GM19395 (cell line): ENCODE measurements around the gene MYH13.
"Not testable (repeated sequence)": the region's sequence is repeated elsewhere in the genome, so short reads cannot be mapped to it uniquely, and the experiment has no call there.

Experiments used
- ATAC-seq: cut with Tn5 transposase; IDR thresholded peaks from one replicate; pipeline ENCODE4 v1.9.1; 2021; ENCODE audit warnings: mild to moderate bottlenecking, moderate library complexity; ENCODE audit not compliant: unreplicated experiment

MYH13 gene

DNA sequence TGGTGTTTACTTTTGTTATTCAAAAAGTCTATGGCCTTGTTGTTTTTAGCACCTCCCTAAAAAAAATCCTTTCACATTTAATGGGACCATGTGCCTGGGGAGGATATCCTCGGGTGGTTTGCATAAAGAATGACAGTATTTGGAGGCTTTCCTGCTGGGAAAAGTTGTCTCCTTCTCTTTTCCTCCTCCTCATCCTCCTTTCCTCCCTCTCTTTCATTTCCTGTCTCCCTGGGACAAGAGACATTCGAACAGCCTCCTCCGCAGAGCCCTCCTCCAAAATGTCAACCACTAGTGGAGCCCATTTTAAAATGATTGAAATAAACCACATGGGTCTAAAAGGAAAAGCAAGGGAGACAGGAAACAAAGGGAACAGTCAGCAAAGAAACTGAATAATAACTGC, 67.4 kb downstream of the MYH13 start:
- no peak for ATAC-seq

DNA sequence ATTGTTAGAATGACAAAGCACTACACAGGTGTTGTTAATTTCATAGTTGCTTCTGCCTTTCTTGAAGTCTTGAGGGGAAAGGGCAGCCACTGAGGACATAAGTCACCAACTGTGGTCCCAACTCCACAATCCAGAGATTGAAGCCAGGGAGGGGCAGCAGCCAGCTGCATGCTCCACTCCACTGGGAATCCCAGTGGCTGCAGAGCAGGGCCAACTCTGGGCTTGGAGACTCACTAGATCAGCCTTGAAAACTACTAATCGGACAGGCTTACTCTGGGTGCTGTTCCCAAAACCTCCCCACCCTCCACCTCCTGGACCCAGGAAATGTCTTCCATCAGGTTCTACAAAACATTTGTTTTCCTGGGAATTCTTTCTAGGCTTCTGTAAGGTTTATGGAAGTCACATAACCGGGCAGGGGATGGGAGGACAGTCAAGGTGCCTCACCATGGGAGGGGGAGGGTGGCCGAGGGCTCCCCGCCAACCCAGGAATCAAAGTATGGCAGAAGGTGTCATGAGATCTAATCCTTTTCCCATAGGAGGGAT, 68.0 kb downstream of the MYH13 start:
- ATAC-seq = no peak

DNA sequence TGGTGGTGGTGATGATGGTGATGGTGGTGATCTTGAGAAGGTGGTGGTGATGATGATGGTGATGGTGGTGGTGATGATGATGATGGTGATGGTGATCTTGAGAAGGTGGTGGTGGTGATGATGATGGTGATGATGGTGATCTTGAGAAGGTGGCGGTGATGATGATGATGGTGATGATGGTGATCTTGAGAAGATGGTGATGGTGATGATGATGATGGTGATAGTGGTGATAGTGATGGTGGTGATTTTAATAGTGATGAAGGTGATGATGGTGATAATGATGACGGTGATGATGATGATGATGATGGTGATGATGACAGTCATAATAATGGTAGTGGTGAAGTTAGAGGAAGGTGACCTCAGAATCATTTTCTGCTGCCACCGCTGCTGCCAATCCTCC, 75.1 kb downstream of the MYH13 start:
- ATAC-seq = no peak

DNA sequence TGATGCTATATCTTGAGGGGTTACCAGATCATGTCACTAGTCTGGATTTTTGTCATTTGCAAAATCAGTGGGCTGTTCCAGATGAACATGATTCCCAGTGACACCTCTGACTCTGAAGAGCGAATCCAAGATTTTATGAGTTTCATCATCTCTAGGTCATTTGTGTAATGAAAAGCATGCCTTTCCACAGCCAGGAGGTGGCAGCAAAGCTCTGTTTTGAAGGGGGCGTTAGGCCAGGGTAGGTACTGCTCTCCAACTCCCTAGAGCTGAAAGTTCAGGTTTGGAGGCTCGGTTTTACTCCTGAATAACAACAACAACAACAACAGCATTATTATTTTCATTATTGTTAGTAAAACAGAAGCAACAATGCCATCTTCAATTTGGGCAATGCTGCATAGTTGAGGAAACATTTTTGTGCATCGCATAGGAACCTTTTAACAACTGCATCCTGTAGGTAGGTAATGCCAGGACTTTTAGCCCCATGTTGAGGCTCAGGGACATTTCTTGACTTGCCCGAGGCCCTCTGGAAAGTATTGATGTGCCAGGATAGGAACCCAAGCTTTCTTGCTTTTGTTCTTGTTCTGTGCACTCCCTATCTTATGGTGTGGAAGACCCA, 77.0 kb downstream of the MYH13 start:
- no peak for ATAC-seq

DNA sequence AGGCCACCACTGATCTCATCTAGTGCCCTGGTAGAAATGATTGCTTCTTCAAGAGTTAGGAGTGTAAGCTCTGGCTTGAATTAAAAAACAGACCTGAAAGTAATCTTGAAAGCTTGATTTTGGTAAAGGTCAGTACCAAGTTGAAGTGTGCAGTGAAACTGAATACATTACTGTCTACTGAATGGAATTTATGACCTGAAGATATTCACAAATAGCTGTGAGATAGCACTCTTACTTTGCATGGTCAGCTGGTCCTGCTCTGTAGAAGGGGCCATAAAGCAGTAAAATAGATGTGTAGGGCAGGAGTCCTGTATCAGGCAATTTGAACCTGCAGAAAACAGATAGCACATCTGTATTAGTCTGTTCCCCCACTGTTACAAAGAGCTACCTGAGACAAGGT, 78.6 kb downstream of the MYH13 start:
- ATAC-seq = no peak

DNA sequence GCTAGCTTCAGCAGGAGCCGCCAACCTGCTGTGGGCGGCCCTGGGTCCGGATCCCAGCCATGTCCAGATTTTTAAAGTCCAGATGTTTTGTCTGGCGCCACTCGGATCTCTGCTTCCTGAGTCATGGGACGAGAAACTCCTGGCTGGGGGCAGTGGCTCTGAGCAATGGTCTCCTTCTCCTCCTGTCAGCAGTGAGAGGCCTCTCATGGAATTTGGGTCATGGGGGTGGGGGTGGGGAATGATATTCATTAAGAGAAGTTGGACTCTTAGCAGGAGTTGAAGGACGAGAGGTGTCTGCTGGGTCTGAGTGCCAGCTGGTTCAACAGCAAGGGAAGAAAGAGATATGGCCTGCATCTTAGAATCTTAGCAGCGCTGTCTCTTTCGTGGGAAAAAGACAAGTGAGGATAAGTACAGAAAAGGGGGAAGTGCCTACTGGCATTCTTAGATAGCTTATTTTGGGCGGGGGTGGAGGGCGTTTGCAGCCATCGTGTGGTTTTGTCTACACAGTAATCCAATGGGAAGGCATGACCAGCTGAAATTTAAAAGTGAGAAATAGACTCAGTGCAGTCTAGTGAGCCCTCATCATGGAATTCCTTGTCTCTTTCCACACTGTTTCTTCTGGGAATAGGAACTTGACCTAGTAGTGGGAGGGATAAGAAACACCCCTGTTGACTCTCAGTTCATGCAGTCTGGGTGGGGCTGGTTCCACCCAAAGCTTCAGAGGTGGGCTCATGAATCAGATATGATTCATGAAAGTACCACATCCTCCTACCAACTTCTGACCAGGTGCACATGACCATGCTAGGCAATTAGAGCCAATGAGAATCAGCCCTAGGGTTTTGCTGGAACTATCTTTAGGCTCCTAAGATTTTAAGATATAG, 80.5 kb downstream of the MYH13 start:
- ATAC-seq = peak; percentile 73

DNA sequence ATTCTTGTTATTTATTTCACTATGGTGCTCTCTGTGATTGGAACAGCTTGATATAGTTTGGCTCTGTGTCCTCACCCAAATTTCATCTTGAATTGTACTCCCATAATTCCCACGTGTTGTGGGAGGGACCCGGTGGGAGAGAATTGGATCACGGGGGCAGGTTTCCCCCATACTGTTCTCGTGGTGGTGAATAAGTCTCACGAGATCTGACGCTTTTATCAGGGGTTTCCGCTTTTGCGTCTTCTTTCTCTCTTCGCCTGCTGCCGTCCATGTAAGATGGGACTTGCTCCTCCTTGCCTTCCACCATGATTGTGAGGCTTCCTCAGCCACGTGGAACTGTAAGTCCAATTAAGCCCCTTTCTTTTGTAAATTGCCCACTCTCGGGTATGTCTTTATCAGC, 81.2 kb downstream of the MYH13 start:
- ATAC-seq = not testable (repeated sequence)

DNA sequence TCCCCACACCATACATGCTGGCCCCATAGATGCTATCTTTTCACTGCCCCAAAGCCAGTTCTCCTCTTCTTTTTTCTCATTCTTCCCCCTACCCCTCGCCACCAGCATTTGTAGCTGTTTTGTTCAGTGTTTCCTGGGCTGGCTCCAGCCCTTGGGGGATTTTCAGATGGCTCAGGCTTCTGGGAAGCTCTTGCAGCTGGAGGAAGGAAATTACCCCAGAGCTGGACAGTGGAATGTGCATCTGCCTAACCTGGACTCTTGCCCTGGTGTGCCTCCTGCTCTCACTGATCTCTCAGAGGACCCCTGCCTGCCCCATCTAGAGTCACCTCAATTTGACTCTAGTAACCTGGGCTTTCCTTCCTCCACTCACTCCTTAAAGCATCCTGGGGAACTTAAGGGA, 82.8 kb downstream of the MYH13 start:
- no peak for ATAC-seq

DNA sequence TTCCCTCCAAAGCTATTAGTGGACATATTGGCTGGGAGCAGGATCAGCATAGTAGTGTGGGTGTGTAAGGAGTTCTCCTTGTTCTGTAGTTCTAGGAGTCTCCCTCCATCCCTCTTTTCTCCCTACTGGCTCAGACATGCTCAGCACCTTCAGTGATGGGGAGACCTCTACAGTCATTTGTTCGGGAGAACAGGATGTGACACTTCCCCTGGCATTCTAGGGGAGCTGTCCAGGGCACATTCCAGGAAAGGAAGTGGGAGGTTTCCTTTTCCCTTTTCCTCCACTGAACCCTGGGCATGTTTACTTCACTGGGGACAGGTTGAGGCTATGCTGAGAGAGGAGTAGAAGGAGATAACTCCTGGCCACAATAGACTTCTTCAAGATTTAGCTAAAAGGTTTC, 86.5 kb downstream of the MYH13 start:
- no peak for ATAC-seq

DNA sequence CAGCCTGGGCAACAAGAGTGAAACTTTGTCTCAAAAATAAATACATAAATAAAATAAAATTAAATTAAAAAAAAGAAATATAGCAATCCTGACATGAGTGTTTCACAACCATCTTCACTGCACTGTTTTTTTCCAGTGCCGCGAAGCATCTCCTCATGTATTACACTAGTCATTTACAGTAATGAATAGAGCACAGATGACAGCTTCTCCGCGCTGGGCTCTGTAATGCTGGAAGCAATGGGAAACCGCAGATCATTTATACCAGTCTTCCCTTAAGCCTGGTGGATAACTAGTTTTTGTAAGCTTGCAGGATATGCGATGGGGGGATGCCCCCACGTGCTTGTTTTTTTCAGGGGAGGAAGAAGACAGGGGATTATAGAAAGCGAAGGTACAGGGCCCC, 86.9 kb downstream of the MYH13 start:
- ATAC-seq = no peak

DNA sequence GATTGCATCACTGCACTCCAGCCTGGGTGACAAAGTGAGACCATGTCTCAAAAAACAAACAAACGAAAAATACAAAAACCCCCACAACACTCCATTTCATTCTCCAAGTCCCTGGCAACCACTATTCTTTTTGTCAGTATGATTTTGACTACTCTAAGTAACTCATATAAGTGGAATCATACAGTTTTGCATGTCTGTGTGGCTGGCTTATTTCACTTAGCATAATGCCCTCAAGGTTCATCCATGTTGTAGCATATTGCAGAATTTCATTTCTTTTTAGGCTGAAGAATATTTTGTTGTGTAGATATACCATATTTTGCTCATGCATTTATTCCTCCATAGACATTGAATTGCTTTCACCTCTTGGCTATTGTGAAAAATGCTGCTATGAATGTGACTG, 92.7 kb downstream of the MYH13 start:
- ATAC-seq = no peak

DNA sequence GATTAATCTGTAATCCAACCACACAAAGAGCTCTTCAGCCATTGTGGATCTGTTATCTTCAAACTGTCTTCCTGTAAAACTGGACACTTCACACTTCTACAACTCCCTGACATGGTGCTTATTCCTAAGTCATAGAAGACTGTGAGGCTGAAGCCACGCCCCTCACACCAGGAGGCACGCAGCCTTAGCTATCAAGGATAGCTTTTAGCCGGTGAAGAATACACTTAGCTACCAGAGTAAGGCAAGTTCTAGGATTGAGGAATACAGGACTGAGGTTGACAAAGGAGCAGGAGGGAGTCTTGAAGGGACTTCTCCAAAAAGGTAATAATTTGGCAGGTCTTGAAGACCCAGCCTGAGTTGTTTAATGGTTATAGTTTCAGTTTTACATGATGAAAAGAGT, 94.6 kb downstream of the MYH13 start:
- no peak for ATAC-seq

DNA sequence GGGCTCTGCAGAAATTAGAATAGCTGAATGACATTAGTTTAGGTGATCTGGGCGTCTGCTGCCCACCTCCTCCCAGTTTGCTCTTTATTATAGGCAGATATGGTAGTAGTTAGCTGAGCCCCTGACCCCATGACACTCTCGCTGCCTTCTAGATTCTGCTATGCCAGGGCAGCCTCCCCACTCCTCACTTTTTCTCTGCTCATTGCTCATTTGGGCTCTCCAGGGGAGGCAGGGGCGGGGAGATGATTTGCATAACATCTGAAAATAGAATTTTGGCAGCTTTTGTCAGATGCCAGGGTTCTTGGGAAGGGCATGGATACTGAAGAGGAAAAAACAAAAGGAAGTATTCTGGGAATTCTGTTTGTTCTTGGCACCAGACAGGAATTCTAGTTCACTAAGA, 96.4 kb downstream of the MYH13 start:
- no peak for ATAC-seq

DNA sequence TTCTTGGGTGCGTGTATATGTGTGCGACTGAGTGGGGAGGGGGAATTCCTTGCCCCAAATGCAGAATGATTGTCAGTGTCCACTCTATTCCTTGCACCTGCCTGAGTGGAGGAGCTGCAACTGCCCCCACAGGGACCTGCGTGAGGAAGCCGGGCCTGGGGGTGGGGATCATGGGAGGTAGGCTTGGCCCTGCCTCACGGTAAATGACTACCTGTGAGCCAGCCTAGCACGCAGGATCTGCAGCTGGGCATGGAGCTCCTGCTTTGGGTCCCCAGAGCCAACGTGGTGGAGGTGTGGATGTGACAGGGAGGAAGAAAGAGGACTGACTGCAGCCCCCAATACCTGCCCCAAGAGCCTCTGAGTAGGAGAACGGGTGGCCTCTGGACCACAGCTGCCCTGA, 97.4 kb downstream of the MYH13 start:
- ATAC-seq = no peak

DNA sequence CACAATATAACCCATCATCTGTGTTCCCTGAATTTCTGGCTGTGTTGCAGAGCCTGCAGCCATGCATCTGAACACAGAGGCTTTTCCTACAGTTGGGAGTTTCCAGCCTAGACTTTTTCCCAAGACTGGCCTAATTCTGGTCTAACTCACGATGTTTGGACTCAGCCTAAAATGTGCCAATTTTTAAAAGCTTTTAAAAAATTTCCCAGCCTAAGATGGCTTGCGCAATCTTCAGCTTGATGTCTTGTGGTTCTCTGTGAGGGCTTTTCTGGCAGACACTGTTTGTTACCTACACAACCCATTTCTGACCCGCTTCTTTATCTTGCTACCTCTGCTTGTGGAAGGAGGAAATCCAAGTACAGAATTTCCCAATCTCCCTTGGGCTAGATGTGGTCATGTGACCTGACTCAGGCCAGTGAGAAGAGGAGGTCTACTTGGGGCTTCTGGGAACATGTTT, 101.7 kb downstream of the MYH13 start:
- ATAC-seq = no peak

DNA sequence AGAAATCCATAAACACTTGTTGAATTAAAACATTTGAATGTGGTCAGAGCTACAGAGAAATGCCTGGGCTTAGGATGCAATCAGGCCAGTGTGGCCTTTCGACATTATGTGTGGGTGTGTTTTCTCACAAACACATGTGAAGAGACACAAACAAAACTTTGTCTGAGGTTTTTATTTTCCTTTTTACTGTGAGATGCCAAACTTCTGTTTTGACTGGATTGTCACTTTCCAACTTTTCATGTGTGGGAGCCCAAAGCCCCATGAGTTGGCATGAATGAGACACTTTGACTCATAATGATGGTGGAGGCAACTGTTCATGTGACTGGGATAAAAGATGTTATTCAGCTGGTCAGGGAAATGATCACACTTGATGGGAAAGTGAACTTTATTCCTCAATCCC, 102.5 kb downstream of the MYH13 start:
- no peak for ATAC-seq

DNA sequence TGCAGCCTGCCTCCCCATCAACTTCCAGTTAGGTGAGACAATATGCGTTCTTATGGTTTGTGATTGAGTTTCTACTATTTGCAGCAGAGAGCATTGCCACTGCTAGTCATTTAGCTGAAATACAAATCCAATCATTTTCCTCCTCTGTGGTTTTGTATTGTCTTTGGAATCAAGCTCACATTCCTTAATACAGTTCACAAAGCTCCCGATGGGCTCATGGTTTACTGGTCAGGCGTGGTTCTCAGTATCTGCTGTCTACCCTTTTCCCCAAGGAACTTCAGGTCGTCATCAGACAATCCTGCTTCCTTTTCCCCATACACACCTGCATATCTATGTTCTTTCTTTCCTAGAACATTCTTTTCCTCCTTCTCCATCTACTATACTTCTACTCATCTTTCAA, 104.8 kb downstream of the MYH13 start:
- no peak for ATAC-seq

DNA sequence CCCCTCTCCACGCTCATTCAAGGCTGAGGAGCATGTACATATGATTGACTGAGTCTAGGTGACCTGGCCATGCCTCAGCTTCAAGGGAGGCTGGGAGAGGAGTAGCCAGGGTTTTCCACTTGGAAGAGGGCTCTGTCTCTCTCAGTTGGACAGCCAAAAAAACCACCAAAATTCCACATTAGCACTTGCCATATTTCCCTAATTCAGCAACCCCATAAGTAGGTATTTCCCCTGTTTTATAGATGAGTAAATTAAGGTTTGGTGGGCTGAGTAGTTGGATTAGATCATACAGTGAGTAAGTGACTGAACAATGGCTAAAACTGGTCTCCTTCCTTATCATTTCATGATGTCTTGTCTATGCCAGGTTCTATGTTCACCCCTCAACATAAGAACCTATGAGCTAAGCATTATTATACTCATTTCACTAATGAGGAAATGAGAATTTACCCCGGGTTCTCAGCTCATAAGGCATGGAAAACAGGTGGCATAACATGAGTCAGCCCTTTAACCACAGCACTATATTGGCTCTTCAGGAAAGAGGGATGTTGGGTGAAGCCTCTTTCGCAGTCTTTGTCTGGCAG, 106.4 kb downstream of the MYH13 start:
- no peak for ATAC-seq

DNA sequence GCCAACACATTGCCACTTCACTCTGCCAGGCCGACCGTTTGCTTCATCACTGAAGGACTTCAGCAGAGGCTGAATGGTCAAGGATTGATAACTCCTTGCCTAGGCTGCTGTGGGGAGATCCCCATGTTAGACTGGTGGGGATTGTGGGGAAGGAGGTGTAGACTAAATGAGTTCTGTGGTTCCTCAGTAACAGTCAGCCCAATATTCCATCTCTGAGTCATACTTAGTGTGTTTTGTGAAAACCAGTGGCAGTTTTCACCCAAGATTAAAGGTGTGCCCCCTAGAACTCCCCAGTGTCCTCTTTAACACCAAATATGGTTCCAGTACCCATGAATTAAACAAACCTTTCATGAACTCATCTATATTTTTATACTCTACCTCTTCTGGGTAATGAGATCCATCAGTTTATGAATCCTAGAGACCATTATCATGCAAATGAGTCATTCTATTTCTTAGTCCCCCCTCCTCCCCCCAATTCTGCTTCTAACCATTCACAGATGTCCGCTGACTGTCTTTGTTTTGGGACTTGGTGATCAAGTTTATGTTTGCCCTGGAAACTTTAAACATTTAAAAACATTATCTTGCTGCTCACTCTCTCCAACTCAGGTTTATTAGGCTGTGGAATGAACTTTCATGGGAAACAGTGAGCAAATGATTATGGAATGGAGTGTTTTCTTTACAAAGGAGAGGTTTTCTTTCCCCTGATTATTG, 107.6 kb downstream of the MYH13 start:
- ATAC-seq = no peak

DNA sequence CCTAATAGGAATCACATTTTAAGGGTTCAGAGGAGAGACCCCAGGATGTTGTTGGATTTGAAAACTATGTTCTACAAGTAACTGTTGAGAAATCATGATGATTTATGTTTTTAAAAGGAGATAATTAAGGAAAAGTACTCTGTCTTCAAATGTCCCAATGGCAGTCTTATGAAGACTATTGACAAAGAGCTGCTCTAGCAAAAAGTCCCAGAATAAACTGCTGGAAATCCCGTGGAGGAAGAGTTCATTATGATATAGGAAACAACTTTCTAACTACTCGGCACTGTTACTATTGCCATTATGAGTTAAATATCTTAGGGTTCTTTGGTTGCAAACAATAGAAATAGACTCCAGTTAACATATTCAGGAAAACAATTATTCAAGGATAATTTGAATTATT, 108.8 kb downstream of the MYH13 start:
- ATAC-seq = no peak

DNA sequence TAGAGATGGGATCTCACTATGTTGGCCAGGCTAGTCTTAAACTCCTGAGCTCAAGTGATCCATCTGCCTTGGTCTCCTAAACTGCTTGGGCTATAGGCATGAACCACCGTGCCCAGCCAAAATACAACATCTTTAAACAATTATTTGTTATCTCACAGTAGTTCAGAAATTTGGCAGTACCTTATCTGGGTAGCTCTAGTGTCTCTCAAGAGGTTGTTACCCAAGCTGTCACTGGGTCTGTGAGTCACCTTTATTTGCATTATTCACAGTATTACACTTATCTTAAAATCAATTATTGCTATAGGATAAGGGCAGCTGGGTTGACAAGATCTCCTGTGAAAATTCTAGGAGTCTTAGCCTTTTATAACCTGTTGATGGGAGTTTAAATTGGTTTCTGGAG, 110.4 kb downstream of the MYH13 start:
- ATAC-seq = no peak
